GM10266 (cell line): ENCODE measurements around the gene KLHL29.

Experiments
- DNase-seq: peaks from one replicate; pipeline ENCODE4 v3.0.0; 2012; ENCODE audit errors: extremely low spot score
- CTCF ChIP-seq: IDR thresholded peaks from 2 replicates; pipeline ENCODE4 v1.5.1; 2012; ENCODE audit warnings: mild to moderate bottlenecking, low read depth; ENCODE audit not compliant: control insufficient read depth, insufficient read depth; ENCODE audit errors: missing control alignments

Gene KLHL29

GRCh38 chr2:23700627-23701026, 315.6 kb downstream of the KLHL29 start:
- DNase-seq, result no peak
- no peak for TF ChIP-seq CTCF

GRCh38 chr2:23703037-23703582, 318.1 kb downstream of the KLHL29 start:
- no peak for TF ChIP-seq CTCF
- no peak for DNase-seq

GRCh38 chr2:23703583-23704385, 318.8 kb downstream of the KLHL29 start:
- DNase-seq, result no peak
- TF ChIP-seq CTCF, result no peak

- TF ChIP-seq CTCF, result no peak
- no peak for DNase-seq
Observed at GRCh38 chr2:23705771-23706612, 321.0 kb downstream of the KLHL29 start.

- TF ChIP-seq CTCF, result no peak
- no peak for DNase-seq
Observed at GRCh38 chr2:23706613-23707078, 321.7 kb downstream of the KLHL29 start.

GRCh38 chr2:23707096-23707495, 322.1 kb downstream of the KLHL29 start:
- no peak for TF ChIP-seq CTCF
- no peak for DNase-seq
